A549 (cell line): Measurements from ENCODE around the gene SSH2. TPM values are rescaled to one million over a fixed set of nuclear protein-coding genes. Genes with fewer than 3 reads are reported as not detected.

Experiments used
- ATAC-seq, 2 experiments: fragments of 200-7000 bp in 1 of 2; fragments of >200 bp in 1 of 2; cut with Nextera tagmentation in 1 of 2; cut with Tn5 transposase in 1 of 2; 3 replicates each; pipeline versions ENCODE4 v1.8.0 to v1.9.1; 2018 to 2020; ENCODE audit warnings: mild to moderate bottlenecking in 1 of 2, moderate library complexity in 1 of 2
- CTCF ChIA-PET: fragments of 300-600 bp; sonication (Branson Sonifier 250); formaldehyde crosslinking; extraction: SDS; loops from one replicate; lab custom pipeline; 2021; ENCODE audit warnings: antibody characterized with exemption, inconsistent platforms; lab: Yijun Ruan, JAX
- POLR2A ChIA-PET: fragments of 350-600 bp; formaldehyde crosslinking; extraction: SDS; loops from one replicate; lab custom pipeline; 2021; ENCODE audit warnings: antibody characterized with exemption, inconsistent platforms; lab: Yijun Ruan, JAX
- DNase-seq, 2 experiments: peaks; one replicate each; pipeline versions ENCODE4 v3.0.0 to v3.0.0-alpha.2; 2011 to 2016; ENCODE audit warnings: low read depth in 1 of 2, low spot score in 1 of 2
- FAIRE-seq: peaks from 2 replicates; lab custom pipeline; 2011; peaks lifted over from hg19 to GRCh38; lab: Jason Lieb, UNC
- H3K27ac ChIP-seq, 2 experiments: fragments of >200 bp; sonication (Bioruptor Twin); formaldehyde crosslinking; 3 replicates each; pipeline ENCODE4 v1.5.1; 2016 to 2017
- H3K4me1 ChIP-seq: fragments of >200 bp; sonication (Bioruptor Twin); formaldehyde crosslinking; 3 replicates; pipeline ENCODE4 v1.6.1; 2016
- H3K4me2 ChIP-seq: fragments of >200 bp; sonication (Bioruptor Twin); formaldehyde crosslinking; 3 replicates; pipeline ENCODE4 v1.6.1; 2016
- H3K4me3 ChIP-seq: fragments of >200 bp; sonication (Bioruptor Twin); formaldehyde crosslinking; 3 replicates; pipeline ENCODE4 v1.5.1; 2016
- H3K9me3 ChIP-seq: fragments of >200 bp; sonication (Bioruptor Twin); formaldehyde crosslinking; 3 replicates; pipeline ENCODE4 v1.6.1; 2016
- BHLHE40 ChIP-seq: IDR thresholded peaks from 2 replicates; pipeline ENCODE4 v1.6.1; 2012; ENCODE audit warnings: low read depth, low read length, inconsistent platforms
- CBX2 ChIP-seq: fragments of 200-600 bp; sonication (generic); IDR thresholded peaks from 2 replicates; pipeline ENCODE4 v1.6.1; 2016; ENCODE audit warnings: low read depth, mild to moderate bottlenecking, borderline replicate concordance
- EHMT2 ChIP-seq: fragments of 200-600 bp; sonication (generic); IDR thresholded peaks from 2 replicates; pipeline ENCODE4 v1.6.1; 2016; ENCODE audit warnings: antibody characterized with exemption, low read depth, mild to moderate bottlenecking, moderate library complexity
- ELK1 ChIP-seq: fragments of 150-350 bp; IDR thresholded peaks from 2 replicates; pipeline ENCODE4 v1.6.1; 2014; ENCODE audit warnings: low read depth, mild to moderate bottlenecking, low read length
- HEYL ChIP-seq: fragments of 250-450 bp; sonication (Bioruptor Pico); IDR thresholded peaks from 2 replicates; pipeline ENCODE4 v1.8.0; 2021; ENCODE audit warnings: mild to moderate bottlenecking, moderate library complexity
- KDM1A ChIP-seq: fragments of 200-600 bp; sonication (generic); IDR thresholded peaks from 2 replicates; pipeline ENCODE4 v1.6.1; 2016; ENCODE audit warnings: low read depth, mild to moderate bottlenecking
- MAFK ChIP-seq: fragments of 450-650 bp; IDR thresholded peaks from 2 replicates; pipeline ENCODE4 v1.6.1; 2014; ENCODE audit not compliant: partially characterized antibody
- NFE2L2 ChIP-seq: fragments of 150-350 bp; conservative IDR thresholded peaks from 2 replicates; pipeline ENCODE4 v1.6.1; 2014; ENCODE audit warnings: low read length
- NPAS2 ChIP-seq: fragments of 250-450 bp; sonication (Bioruptor Pico); IDR thresholded peaks from 2 replicates; pipeline ENCODE4 v1.8.0; 2022; ENCODE audit warnings: mild to moderate bottlenecking, moderate library complexity, borderline replicate concordance
- NR3C1 ChIP-seq: fragments of >200 bp; sonication (Bioruptor Twin); formaldehyde crosslinking; IDR thresholded peaks from 3 replicates; pipeline ENCODE4 v1.6.1; 2017
- POLR2AphosphoS2 ChIP-seq: conservative IDR thresholded peaks from 2 replicates; pipeline ENCODE4 v1.6.1; 2012; ENCODE audit warnings: low read length, improper control_type of control experiment, inconsistent platforms
- RARB ChIP-seq: fragments of 250-450 bp; sonication (Bioruptor Pico); IDR thresholded peaks from 2 replicates; pipeline ENCODE4 v1.8.0; 2021; ENCODE audit warnings: mild to moderate bottlenecking, moderate library complexity
- REST ChIP-seq: fragments of 200-600 bp; sonication (generic); IDR thresholded peaks from 2 replicates; pipeline ENCODE4 v1.6.1; 2016; ENCODE audit warnings: antibody characterized with exemption, mild to moderate bottlenecking, moderate library complexity
- RFX5 ChIP-seq: fragments of 450-650 bp; IDR thresholded peaks from 2 replicates; pipeline ENCODE4 v1.7.1; 2014; ENCODE audit warnings: antibody characterized with exemption, mild to moderate bottlenecking, moderate library complexity
- ZSCAN20 ChIP-seq: fragments of 250-450 bp; sonication (Bioruptor Pico); IDR thresholded peaks from 2 replicates; pipeline ENCODE4 v1.8.0; 2022; ENCODE audit warnings: mild to moderate bottlenecking, moderate library complexity
- WGBS: methylation state at CpG from one replicate; pipeline ENCODE4 v1.1.6; 2017; ENCODE audit errors: missing lambda C conversion rate; 5-methylcytosine and 5-hydroxymethylcytosine counted together
- polyA plus RNA-seq, 4 experiments: library from polyadenylated mRNA; depleted of rRNA in 3 of 4; stranded (reverse); fragments of >200 nt; fragmentation: RNase III in 1 of 4; extraction: RNeasy Plus Mini Kit Qiagen cat#74134 plus additional on column Dnase treatment in 1 of 4; gene quantifications; 2 replicates in 3 of 4; 3 replicates in 1 of 4; pipeline ENCODE4 v1.2.3, GENCODE V29; 2011 to 2017
- TF ChIP-seq, protein P1 (sequence below): fragments of >200 bp; sonication (Bioruptor Twin); formaldehyde crosslinking; IDR thresholded peaks from 3 replicates; pipeline ENCODE4 v1.6.1; 2016
- TF ChIP-seq, protein P2 (sequence below): fragments of 250-450 bp; sonication (Bioruptor Pico); IDR thresholded peaks from 2 replicates; pipeline ENCODE4 v1.5.0; 2021; ENCODE audit warnings: mild to moderate bottlenecking, moderate library complexity, borderline replicate concordance
- TF ChIP-seq, protein P3 (sequence below): IDR thresholded peaks from 2 replicates; pipeline ENCODE4 v1.6.1; 2012
- TF ChIP-seq, protein P4 (sequence below): fragments of >200 bp; sonication (Bioruptor Twin); formaldehyde crosslinking; IDR thresholded peaks from 3 replicates; pipeline ENCODE4 v1.5.1; 2016
- TF ChIP-seq, protein P5 (sequence below): fragments of 250-450 bp; sonication (Bioruptor Pico); IDR thresholded peaks from 2 replicates; pipeline ENCODE4 v1.5.0; 2020; ENCODE audit warnings: low read depth, mild to moderate bottlenecking, moderate library complexity

The SSH2 gene
- polyA plus RNA-seq, 2 of the 4 experiments (the other 2 are of a cell fraction), result 20.7 to 24.5 TPM

DNA sequence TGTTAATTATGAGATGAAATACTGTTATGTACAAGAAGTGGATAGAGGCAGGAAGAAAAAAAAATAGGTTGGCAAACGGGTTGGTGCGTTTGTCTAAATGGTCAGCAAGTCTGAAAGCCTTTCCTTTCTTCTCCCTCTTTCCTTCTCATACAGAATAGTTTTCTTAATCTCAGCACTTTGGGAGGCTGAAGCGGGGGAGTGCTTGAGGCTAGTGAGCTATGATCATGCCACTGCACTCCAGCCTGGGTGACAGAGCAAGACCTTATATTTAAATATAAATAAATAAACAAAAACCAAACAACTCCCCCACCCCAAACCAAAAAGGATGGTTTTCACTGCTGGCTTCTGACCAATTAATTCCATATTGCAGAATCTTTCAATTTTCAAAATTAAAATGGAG, 232.7 kb downstream of the SSH2 start:
- no peak overlapping the region for H3K4me3 ChIP-seq
- no peak for ATAC-seq
- H3K27ac ChIP-seq, result no peak overlapping the region
- no peak for DNase-seq
- CTCF ChIA-PET, result interaction anchor here (1.0 to 1.4 kb wide), 2 partner anchors 64 to 82 kb away, joined by 3 to 4 read pairs; no protein-coding TSS in a partner anchor
- WGBS, result 88% methylated on average over 3 of the region's 3 CpGs
- no peak overlapping the region for H3K4me2 ChIP-seq
- TF ChIP-seq POLR2AphosphoS2 (no peak), NPAS2 (CRISPR knock-in tag) (no peak), HEYL (CRISPR knock-in tag) (no peak), CBX2 (no peak), EHMT2 (no peak), RARB (CRISPR knock-in tag) (no peak), BHLHE40 (no peak), ZSCAN20 (CRISPR knock-in tag) (no peak), ELK1 (no peak), REST (no peak), RFX5 (no peak), NR3C1 (no peak), NFE2L2 (no peak), KDM1A (no peak), MAFK (no peak)
- TF ChIP-seq, protein P1, sequence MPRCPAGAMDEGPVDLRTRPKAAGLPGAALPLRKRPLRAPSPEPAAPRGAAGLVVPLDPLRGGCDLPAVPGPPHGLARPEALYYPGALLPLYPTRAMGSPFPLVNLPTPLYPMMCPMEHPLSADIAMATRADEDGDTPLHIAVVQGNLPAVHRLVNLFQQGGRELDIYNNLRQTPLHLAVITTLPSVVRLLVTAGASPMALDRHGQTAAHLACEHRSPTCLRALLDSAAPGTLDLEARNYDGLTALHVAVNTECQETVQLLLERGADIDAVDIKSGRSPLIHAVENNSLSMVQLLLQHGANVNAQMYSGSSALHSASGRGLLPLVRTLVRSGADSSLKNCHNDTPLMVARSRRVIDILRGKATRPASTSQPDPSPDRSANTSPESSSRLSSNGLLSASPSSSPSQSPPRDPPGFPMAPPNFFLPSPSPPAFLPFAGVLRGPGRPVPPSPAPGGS, result no peak
- TF ChIP-seq, protein P2, sequence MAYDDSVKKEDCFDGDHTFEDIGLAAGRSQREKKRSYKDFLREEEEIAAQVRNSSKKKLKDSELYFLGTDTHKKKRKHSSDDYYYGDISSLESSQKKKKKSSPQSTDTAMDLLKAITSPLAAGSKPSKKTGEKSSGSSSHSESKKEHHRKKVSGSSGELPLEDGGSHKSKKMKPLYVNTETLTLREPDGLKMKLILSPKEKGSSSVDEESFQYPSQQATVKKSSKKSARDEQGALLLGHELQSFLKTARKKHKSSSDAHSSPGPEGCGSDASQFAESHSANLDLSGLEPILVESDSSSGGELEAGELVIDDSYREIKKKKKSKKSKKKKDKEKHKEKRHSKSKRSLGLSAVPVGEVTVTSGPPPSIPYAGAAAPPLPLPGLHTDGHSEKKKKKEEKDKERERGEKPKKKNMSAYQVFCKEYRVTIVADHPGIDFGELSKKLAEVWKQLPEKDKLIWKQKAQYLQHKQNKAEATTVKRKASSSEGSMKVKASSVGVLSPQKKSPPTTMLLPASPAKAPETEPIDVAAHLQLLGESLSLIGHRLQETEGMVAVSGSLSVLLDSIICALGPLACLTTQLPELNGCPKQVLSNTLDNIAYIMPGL (CRISPR knock-in tag), result no peak
- TF ChIP-seq, protein P3, sequence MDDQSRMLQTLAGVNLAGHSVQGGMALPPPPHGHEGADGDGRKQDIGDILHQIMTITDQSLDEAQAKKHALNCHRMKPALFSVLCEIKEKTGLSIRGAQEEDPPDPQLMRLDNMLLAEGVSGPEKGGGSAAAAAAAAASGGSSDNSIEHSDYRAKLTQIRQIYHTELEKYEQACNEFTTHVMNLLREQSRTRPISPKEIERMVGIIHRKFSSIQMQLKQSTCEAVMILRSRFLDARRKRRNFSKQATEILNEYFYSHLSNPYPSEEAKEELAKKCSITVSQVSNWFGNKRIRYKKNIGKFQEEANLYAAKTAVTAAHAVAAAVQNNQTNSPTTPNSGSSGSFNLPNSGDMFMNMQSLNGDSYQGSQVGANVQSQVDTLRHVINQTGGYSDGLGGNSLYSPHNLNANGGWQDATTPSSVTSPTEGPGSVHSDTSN, result no peak
- TF ChIP-seq, protein P4, sequence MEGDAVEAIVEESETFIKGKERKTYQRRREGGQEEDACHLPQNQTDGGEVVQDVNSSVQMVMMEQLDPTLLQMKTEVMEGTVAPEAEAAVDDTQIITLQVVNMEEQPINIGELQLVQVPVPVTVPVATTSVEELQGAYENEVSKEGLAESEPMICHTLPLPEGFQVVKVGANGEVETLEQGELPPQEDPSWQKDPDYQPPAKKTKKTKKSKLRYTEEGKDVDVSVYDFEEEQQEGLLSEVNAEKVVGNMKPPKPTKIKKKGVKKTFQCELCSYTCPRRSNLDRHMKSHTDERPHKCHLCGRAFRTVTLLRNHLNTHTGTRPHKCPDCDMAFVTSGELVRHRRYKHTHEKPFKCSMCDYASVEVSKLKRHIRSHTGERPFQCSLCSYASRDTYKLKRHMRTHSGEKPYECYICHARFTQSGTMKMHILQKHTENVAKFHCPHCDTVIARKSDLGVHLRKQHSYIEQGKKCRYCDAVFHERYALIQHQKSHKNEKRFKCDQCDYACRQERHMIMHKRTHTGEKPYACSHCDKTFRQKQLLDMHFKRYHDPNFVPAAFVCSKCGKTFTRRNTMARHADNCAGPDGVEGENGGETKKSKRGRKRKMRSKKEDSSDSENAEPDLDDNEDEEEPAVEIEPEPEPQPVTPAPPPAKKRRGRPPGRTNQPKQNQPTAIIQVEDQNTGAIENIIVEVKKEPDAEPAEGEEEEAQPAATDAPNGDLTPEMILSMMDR, result no peak
- TF ChIP-seq, protein P5, sequence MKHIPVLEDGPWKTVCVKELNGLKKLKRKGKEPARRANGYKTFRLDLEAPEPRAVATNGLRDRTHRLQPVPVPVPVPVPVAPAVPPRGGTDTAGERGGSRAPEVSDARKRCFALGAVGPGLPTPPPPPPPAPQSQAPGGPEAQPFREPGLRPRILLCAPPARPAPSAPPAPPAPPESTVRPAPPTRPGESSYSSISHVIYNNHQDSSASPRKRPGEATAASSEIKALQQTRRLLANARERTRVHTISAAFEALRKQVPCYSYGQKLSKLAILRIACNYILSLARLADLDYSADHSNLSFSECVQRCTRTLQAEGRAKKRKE (CRISPR knock-in tag), result no peak
- no peaks in the 10 kb centered on the region for H3K9me3 ChIP-seq
- peaks cover 4% of the 10 kb centered on the region for H3K4me1 ChIP-seq
- POLR2A ChIA-PET, result no interaction called here
- FAIRE-seq, result no peak
